Left ventricle myocardium superior (tissue), 1 donor: ENCODE data around the gene SPR. TPM values are rescaled to one million over a fixed set of nuclear protein-coding genes. Genes with fewer than 3 reads are reported as not detected.
"Not testable (repeated sequence)": the region's sequence is repeated elsewhere in the genome, so short reads cannot be mapped to it uniquely, and the experiment has no call there.

Source experiments
- ATAC-seq: fragments of 200-7000 bp; cut with Tn5 transposase; one replicate; pipeline ENCODE4 v1.9.1; 2020; ENCODE audit warnings: mild to moderate bottlenecking, moderate library complexity
- DNase-seq: peaks from one replicate; pipeline ENCODE4 v3.0.0-alpha.2; 2020
- intact Hi-C: fragments of 100-400 bp; cut with micrococcal nuclease; formaldehyde crosslinking; loops from one replicate; pipeline ENCODE4 v1.11.0; 2022
- total RNA-seq: library from RNA; stranded (reverse); fragmentation: NEBNext Ultra II Directional; extraction: Animal tissue kit (Norgen Biotek cat#: 25700); gene quantifications from one replicate; pipeline ENCODE4 v1.2.1, GENCODE V29; 2021
- donor health status: DM: no; HTN: yes; CAD: no; lungs with severe emphysema.

SPR gene
- total RNA-seq, 1 donor from 2014 or later: 55.8 TPM

DNA sequence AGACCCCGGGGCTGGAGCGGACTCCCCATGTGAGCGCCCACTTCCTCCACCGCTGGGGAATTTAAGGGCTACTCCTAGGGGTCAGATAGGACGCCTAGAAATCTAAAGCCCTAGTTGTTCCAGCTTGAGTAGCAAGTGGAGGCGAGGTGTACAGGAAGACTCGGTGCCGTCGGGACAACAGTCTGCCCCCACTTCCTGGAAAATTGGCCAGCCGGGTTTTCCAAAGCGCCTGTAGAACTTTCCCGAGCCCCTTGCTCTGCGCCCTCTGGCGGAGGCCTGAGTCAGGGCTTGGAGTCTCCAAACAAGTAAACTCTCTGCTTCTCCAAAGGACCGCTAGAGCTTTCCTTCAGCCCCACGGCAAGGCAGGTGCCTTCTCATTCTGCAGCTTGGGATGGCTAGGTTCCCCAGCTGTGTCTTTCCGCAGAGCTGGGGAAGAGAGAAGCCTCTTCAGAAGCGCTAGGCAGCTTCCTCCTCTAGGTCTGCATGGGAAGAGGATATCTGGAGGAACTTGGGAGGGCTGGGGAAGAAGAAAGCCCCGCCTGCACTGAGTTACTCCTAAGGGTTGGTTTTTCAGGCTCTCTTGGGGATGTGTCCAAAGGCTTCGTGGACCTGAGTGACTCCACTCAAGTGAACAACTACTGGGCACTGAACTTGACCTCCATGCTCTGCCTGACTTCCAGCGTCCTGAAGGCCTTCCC lies 681 bp downstream of the SPR start:
- intact Hi-C loops: no loop called here
- ATAC-seq (peak; percentile 75), DNase-seq (peak; percentile 93)

DNA sequence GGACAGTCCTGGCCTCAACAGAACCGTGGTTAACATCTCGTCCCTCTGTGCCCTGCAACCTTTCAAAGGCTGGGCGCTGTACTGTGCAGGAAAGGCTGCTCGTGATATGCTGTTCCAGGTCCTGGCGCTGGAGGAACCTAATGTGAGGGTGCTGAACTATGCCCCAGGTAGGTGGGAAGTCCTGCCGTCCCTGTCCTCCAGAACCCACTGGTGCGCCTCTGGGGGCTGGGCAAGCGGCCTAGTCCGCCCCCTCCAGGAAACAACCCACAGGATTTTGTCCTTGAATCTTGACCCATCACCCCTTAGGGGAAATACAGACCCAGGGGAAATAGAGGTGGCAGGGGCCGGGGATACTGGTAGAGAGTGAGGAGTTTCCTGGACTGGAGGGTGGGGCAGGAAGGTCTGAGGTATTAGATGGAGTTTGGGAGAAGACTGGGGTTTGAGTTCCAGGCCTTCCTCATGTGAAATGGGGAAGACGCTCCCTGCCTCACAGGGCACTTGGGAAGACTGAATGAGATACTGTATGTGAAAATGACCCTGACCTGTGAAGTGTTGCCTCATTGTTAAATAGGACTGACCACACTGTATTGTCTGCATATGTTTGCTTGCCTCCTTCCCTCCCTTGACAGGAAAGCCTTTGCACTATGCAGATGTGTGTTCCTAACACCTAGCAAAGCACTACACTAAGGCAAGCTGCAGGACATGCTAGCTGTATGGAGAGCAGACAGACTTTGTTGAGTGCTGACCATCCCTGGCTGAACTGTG lies 1.4 kb downstream of the SPR start:
- ATAC-seq: no peak
- no peak for DNase-seq
- intact Hi-C loops: no loop called here

DNA sequence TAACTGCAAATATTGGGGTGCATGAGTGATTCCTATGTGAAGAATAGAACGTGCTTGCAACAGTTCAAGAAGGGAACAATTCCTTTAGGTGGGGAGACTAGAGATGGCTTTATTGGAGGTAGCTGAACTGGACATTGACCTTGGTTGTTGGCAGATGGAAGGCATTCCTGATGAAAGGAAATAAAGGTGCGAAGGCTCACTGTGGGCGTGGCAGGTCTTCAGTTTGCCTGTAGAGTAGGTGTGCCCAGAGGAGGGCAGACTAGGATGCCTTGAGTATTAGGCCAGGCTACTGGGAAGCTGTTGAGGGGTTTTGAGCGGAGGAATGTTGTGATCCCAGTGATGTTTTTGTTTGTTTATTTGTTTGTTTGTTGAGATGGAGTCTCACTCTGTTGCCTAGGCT lies 2.8 kb downstream of the SPR start:
- ATAC-seq (no peak), DNase-seq (no peak)
- intact Hi-C loops: loop anchor here (5.0 kb wide), 1 partner anchor 272 kb away; no protein-coding TSS in a partner anchor

DNA sequence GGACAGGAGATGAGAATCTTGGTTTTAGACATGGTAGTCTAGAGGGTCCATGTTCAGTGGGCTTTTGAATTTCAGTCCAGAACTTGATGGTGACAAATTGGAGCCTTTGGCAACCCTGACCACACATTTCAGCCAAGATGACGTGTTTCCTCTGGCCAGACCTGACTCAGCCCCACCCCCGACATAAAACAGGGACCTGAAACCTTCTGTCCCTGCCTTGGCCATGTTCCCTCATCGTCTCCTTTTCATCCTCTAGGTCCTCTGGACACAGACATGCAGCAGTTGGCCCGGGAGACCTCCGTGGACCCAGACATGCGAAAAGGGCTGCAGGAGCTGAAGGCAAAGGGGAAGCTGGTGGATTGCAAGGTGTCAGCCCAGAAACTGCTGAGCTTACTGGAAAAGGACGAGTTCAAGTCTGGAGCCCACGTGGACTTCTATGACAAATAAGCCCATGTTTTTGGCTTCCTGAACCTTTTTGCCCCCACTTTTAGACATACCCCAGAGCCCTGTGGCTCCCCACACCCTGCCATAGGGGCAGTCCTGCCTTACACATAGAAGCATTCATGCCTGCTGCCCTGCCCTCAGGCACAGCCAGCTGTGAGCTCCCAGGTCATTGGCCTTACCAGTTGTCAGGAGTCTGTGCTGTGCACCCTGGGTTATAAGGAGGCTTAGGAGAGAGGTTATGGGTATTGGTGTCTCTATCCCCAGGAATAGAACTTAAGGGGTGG lies 4.0 kb downstream of the SPR start:
- no peak for ATAC-seq
- intact Hi-C loops: loop anchor here (5.0 kb wide), 1 partner anchor 271 kb away; no protein-coding TSS in a partner anchor

DNA sequence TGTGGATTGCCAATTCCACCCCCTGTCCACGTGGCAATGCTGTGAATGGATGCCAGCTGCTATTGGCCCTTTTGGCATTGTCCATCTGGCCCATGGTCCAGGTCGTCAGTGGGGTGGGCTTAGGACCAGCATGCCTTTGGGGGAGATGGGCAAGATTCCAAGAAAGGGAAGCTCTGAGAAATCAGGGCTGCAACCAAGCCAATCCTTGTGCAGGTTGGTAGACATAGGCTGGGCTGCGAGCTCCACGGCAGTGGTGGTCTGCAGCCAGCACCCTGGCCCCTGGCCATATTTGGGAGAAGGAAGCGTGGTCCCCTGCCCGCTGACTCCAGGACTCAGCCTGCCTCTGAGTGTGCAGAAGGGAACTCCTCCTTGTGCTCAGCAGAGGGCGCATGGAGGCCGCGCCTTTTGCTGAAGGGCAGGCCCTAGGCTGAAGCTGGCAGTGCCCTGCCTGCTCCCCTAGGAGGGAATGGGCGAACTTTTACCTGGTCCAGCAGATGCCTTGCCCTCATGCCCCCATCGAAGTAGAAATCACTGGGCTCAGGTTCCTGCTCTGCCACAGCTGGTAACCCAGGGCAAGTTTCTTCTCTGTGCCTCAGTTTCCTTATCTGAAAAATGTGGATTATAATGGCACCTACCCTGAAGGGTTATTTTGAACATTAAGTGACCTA lies 5.4 kb downstream of the SPR start:
- intact Hi-C loops: loop anchor here (5.0 kb wide), 1 partner anchor 270 kb away; no protein-coding TSS in a partner anchor
- ATAC-seq: peak; percentile 79

More for the DNA sequence above, 4.0 kb downstream of the SPR start:
- no peak for DNase-seq

DNA sequence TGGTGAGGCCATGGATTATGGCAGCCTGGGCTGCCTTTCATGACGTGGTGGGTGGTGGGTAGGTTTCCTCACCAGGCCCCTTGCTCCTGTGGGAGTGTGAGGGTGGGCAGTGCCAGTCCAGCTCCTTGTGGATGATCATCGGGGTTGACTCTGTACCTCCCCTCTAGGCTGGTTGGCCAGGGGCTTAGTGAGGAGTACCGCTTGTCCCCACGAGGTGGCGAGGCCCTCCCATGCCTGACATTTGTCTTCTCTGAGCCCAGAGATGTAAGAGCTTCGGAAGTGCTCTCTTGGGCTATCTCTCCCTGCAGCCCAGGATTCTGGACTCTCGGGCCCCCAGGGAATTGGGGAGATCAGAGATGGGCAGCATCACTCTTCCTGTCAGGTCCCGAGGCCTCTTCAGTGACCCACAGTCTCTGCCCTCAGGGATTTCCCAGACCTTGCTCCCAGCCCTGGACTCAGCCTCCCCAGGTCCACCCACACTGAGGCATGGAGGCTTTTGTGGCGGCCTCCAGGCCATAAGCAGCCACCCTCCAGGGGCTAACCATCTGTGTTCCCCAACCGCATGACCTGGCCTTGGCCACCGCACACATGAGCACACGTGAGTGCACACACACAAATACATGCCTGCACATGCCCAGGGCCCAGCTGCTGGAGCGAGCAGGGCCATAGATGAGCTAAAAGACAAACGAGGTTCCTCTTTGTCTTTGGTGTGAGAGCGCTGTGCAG lies 6.5 kb downstream of the SPR start:
- ATAC-seq: peak; percentile 75
- DNase-seq: peak; percentile 65
- intact Hi-C loops: loop anchor here (5.0 kb wide), 1 partner anchor 269 kb away; no protein-coding TSS in a partner anchor

More for the DNA sequence above, 5.4 kb downstream of the SPR start:
- DNase-seq: peak; percentile 79

DNA sequence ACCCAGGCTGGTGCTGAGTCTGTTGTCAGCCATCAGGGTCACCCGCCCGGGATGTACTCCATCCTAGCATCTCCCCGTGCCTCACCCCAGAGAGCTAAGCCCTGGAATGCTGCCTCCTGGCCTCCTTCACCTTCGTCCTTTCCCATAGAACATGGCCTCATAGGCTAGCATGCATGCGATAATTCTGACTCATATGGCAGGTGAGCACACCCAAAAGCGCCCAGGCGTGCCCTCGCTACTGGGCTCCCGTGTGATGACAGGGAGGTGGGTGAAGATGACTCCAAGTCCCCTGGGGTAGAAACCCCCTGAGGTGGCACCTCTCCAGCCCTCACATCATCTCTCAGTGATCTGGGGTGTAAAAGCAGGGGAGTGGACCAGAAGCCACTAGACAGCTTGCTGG lies 7.3 kb downstream of the SPR start:
- no peak for ATAC-seq
- no peak for DNase-seq

DNA sequence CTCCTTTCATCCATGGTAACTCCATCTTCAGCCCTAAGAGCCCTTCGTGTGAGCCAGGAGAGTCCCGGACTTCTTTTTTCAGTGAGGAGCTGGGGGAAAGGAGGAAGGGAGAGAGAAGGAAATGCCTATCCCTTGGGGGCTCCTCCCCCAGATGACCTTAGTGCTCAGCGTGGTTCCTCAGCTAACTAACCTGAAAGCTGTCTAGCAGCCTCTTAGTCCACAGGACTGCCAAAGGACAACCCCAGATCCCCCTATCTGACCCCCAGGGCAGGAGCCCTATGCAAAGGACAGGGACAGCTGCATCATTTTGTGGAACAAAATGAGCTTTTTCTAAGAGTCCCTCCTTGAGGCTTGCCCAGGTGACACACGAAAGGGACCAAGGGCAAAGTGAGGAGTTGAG lies 7.9 kb downstream of the SPR start:
- no peak for ATAC-seq
- no peak for DNase-seq
- intact Hi-C loops: no loop called here

More for the DNA sequence above, 7.3 kb downstream of the SPR start:
- intact Hi-C loops: loop anchor here (5.0 kb wide), 1 partner anchor 268 kb away; no protein-coding TSS in a partner anchor

DNA sequence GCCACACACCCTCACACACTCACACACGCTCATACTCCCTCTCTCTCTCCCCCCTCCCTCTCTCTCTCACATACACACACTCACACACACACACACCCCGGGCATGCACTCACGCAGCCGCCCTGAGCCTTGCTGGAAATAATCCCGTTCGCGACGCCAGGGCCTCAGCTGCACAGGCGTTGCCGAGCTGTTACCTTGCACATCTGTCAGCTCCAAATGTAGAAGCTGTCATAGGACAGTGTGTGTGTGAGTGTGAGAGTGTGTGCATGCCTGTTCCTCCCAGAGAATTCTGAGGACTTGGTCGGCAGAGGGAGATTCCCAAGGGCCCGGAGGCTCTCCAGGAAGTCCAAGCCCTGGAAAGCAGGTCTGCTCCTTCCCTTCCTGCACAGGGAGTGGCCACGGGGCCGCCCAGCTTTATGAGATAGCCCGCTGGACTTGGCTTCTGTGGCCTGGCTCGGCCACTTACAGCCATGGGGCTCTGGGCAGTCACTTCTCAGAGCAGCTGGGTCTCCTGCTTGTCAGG lies 8.6 kb downstream of the SPR start:
- peak; percentile 65 for DNase-seq
- intact Hi-C loops: no loop called here
- ATAC-seq: peak; percentile 48

DNA sequence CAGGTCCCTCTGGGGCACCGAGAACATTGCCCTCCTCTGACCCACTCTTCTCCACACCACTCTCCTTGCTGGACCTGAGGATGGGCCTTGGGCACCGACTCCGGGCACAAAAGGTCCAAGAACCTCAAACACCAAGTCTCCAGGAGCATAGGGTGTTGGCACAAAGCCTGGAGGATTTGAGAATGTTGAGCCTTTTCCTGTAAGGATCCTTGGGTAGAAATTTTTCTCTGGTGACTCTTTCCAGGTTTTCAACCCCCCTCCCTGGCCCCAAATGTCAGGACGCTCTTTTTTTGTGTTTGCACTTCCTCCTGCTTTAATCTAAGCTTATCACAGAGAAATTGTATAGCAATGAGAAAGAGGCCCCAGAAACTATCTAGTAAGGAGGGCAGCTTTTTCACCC lies 9.2 kb downstream of the SPR start:
- intact Hi-C loops: no loop called here
- no peak for ATAC-seq
- DNase-seq: no peak

DNA sequence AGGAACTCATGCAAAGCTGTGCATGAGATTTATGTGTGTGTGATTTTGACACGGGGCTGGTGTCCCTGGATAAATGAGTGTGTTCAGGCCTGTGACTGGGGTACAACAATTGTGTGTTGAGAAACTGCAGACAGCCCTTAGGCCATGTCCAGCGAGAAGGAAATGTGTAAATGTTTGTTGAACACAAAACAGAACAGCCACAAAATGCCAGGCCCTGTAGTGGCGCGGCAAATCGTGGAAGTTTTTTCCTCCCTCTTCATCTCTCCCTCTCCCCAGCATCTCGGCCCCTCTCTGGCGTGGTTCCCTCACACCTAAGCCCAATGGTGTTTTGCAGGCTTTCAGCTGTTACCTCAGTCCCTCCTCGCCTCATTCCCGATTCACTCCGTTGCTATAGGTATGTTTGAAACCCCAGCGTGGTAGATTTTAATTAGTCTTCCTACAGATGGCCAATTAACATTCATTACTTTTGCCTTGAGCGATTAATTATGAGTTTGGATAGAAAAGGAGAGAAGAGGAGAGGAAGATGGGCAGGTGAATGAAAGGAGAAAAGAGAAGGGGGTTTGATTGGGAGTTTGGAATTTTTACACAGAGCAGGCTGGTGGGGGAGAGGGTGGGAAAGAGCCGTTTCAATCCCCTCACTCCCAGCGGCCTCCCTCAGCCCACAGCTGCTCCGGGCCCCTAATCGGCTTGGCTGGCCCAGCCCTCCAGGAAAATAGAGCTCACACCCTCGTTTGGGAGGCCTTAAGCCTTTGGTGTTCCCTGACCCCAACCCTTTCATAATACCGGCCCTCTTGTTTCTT lies 10.8 kb downstream of the SPR start:
- intact Hi-C loops: no loop called here
- ATAC-seq (no peak), DNase-seq (no peak)

DNA sequence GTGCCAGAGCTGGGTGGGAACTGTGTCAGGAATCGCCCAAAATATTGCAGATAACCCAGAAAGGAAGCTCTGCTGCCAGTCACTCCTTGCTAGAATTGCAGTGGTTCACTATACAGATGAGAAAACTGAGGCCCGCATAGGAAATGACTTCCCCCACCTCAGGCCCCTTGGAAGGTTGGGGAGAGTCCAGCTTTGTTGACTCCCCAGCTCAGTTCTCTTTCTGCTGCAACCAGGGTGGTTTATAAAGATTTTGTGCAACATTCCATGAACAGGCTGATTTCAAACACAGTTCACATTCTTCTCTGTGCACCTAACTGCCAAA lies 11.3 kb downstream of the SPR start:
- DNase-seq: no peak
- intact Hi-C loops: no loop called here
- no peak for ATAC-seq

DNA sequence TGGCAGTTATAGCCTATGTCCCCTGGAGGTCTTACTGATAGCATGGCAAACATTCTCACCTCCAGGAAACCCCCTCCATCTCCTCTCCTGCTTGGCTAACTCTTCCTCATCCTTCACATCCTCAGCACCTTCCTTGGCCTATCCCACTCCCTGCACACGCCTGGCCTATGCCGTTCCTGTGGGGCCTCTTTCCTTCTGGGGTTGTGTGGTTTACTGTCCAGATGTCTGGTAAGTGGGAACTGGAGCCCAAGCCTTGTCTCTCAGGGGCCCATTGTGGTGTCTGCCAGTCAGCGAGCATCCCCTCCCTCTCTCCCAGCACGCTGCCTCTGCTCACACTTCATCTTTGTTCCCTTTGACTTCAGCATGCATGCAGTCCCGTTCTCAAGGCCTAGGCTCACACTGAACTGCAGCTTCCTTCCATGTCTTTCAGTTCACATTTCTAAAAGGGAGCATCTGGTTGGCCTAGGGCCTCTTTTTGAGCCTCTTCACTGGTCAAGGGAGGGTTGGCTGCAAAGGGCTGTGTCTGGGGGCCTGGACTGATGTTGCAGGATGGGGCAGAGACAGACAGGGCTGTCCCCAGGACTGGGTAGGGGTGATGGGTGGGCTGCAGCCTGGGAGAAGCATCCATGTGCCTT lies 13.1 kb downstream of the SPR start:
- DNase-seq: no peak
- intact Hi-C loops: no loop called here
- ATAC-seq: no peak

DNA sequence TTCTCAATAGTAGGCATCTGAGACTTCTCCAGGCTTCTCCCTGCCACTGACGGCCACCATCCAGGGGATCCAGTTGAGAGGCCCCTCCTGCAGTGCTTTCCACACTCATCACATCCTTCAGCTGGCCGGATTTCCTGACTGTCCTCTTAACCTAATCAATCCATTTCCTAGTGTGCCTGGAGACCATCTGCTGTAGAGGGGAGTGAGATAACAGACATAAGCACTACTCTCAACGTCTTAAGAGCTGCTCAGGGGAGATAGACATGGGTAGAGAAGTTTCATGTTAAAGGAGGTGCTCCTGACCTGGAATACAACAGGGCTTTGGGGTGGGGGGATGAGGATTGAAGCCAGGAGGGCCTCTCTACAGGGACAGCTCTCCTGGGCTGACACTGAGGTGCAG lies 14.2 kb downstream of the SPR start:
- DNase-seq (no peak), ATAC-seq (no peak)

DNA sequence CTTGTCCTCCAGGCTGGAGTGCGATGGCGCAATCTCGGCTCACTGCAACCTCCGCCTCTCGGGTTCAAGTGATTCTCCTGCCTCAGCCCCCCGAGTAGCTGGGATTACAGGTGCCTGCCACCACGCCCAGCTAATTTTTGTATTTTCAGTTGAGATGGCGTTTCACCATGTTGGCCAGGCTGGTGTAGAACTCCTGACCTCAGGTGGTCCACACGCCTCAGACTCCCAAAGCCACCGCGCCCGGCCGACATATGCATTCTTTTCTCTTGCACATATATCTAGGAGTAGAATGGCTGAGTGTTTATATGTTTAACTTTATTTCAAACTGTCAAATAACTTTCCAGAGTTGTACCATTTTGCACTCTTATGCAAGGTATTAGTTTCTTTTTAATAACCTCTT lies 20.2 kb downstream of the SPR start:
- ATAC-seq, DNase-seq, intact Hi-C loops: not testable (repeated sequence)

More for the DNA sequence above, 14.2 kb downstream of the SPR start:
- intact Hi-C loops: no loop called here

DNA sequence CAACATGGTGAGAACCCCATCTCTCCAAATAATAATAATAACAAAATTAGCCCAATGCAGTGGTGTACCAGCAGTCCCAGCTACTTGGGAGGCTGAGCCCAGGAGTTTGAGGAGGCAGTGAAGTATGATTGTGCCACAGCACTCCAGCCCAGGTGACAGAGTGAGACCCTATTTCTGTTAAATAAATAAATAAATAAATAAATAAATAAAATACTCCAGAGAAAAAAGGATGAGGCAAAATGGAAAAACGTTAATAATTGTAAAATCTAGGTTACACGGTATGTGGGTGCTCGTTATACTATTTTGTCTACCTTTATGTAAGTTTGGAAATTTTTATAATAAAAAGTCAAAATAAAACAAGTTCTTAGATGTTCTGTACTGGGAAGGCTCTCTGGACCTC lies 21.5 kb downstream of the SPR start:
- no peak for DNase-seq
- ATAC-seq: no peak
- intact Hi-C loops: no loop called here

DNA sequence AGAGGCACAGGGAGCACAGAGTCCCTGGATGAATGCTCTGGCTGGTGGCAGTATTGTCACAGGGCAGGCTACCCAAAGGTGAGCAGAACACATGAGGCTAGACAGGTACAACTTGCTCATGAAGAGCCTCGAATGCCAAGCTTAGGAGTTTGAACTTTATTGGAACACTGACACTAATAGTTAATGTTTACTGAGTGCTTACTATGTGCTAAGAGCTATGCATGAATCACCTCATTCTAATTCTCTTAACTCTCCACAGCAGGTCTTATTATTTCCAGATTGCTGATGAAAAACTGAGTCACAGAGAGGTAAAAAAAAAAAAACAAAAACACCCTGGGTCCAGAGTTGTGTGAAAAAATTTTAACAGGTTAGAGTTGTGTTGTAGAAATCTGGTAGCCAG lies 24.0 kb downstream of the SPR start:
- intact Hi-C loops: no loop called here
- DNase-seq (no peak), ATAC-seq (no peak)
